Activated T-helper 2 cell treated with anti-CD3 and anti-CD28 coated beads, Interferon-gamma antibody, Interleukin-2, Interleukin-4, amounts not matched to agents 10 μg/mL and 5 μg/mL and 100 μg/mL, durations not matched to agents 14 hours and 24 hours and 36 hours (primary cell): ENCODE data around the gene FMN1. TPM values are rescaled to one million over a fixed set of nuclear protein-coding genes. Genes with fewer than 3 reads are reported as not detected.
A peak's percentile ranks its signal among the peaks of the same experiment; 100 is the strongest.

Source experiments
- DNase-seq: peaks from one replicate; pipeline ENCODE4 v3.0.0; 2021; ENCODE audit warnings: low spot score
- H3K27ac Mint-ChIP-seq: one replicate; pipeline ENCODE4 v1.8.0; 2021; ENCODE audit warnings: mixed read lengths
- H3K27me3 Mint-ChIP-seq: one replicate; pipeline ENCODE4 v1.8.0; 2021; ENCODE audit warnings: low read depth, mixed read lengths
- H3K36me3 Mint-ChIP-seq: one replicate; pipeline ENCODE4 v1.8.0; 2021; ENCODE audit warnings: low read depth, mixed read lengths
- H3K4me1 Mint-ChIP-seq: one replicate; pipeline ENCODE4 v1.8.0; 2021; ENCODE audit warnings: low read depth, mixed read lengths
- H3K4me3 Mint-ChIP-seq: one replicate; pipeline ENCODE4 v1.8.0; 2021; ENCODE audit warnings: low read depth, mild to moderate bottlenecking, moderate library complexity, mixed read lengths
- H3K9me3 Mint-ChIP-seq: one replicate; pipeline ENCODE4 v1.8.0; 2021; ENCODE audit warnings: mixed read lengths
- intact Hi-C: fragments of 100-400 bp; cut with micrococcal nuclease; formaldehyde crosslinking; loops from one replicate; pipeline ENCODE4 v1.15.1; 2023
- total RNA-seq: library from RNA; stranded (reverse); gene quantifications from 2 replicates; pipeline ENCODE4 v1.2.3, GENCODE V29; 2022

FMN1 gene
- total RNA-seq, 1 donor from 2014 or later, result 0.02 TPM

DNA sequence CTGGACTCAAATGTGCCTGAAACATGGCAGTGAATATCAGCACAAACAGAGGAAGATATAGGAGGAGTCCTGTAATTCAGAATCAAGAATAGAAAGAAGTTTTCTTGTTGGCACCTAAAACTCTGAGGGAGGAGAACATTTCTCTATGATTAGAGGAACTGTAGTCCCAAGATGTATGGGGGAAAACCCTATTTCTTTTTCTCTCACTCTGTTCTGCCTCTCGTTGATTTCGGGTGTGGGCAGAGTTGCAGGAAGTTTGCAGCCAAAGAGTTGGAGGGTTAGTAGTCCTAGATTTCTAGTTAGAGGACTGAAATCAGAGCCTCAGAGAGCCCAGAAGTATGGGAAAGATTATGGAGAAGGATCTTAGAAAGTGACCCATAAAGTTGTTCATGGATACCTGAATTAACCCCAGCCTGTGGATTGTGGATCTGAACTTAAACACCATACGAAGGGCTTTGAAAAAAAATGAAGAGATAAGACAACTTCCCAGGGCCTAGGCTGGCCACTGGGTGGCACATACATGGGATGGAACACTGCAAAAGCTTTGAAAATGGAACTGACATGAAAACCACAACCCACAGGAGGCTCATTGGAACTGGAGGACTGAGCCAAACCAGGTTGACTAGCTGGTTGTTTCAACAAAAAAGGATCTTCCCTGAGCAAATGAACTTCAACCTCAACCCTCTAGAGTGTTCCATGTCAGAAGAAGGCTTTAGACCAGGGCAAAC is 34.6 kb downstream of the FMN1 start:
- Mint-ChIP-seq H3K27me3 (peaks cover 48% of the 10 kb centered on the region), H3K36me3 (no peaks in the 10 kb centered on the region), H3K4me1 (peaks cover 3% of the 10 kb centered on the region), H3K4me3 (no peak overlapping the region), H3K9me3 (no peaks in the 10 kb centered on the region), H3K27ac (no peak overlapping the region)
- DNase-seq, result no peak
- intact Hi-C loops, result loop anchor here (10.0 kb wide), 1 partner anchor 45 kb away; no protein-coding TSS in a partner anchor

GRCh38 chr15:33158366-33158765 is 36.1 kb downstream of the FMN1 start:
- intact Hi-C loops, result loop anchor here (10.0 kb wide), 1 partner anchor 46 kb away; no protein-coding TSS in a partner anchor
- Mint-ChIP-seq H3K4me1 (peaks cover 3% of the 10 kb centered on the region), H3K4me3 (no peak overlapping the region), H3K36me3 (no peaks in the 10 kb centered on the region), H3K27me3 (peaks cover 50% of the 10 kb centered on the region), H3K27ac (no peak overlapping the region), H3K9me3 (no peaks in the 10 kb centered on the region)
- no peak for DNase-seq

- Mint-ChIP-seq H3K4me3 (no peak overlapping the region), H3K36me3 (no peaks in the 10 kb centered on the region), H3K27me3 (peaks cover 52% of the 10 kb centered on the region), H3K4me1 (peaks cover 3% of the 10 kb centered on the region), H3K9me3 (no peaks in the 10 kb centered on the region), H3K27ac (no peak overlapping the region)
- intact Hi-C loops, result loop anchor here (10.0 kb wide), 1 partner anchor 47 kb away; no protein-coding TSS in a partner anchor
- no peak for DNase-seq
Observed at GRCh38 chr15:33157371-33158037, 37.0 kb downstream of the FMN1 start.

DNA sequence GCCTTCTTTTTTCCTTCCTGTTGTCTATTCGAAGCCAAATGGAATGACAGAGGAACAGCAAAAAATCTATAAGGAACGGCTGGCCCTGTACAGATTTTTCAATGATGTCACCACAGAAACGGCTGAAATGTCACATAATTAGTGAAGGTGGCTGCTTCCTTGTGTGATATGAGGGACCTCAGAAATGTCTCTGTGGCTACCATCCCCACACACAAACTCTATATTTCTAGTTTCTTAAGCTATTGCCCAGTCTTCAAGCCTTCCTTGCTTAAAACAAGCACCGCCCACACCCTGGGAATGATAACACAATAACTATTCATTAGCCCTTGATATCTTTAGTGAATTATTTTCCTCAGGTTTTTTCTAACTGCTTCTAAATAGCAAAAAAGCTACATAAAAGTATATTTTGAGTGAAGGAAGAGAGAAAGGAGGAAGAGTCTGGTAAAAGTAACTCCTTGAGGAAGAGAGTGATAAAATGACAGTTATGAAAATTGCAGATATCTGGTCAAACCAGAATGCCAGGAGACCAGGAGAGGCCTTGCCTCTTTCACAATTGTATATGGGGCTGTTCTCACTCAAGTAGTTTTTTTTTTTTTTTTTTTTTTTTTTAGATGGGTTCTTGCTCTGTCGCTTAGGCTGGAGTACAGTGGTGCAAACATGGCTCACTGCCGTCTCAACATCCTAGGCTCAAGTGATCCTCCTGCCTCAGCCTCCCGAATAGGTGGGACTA is 38.7 kb downstream of the FMN1 start:
- Mint-ChIP-seq H3K4me3 (no peak overlapping the region), H3K4me1 (peaks cover 3% of the 10 kb centered on the region), H3K9me3 (no peaks in the 10 kb centered on the region), H3K36me3 (no peaks in the 10 kb centered on the region), H3K27me3 (peaks cover 58% of the 10 kb centered on the region), H3K27ac (no peak overlapping the region)
- no peak for DNase-seq
- intact Hi-C loops, result loop anchor here (10.0 kb wide), 1 partner anchor 49 kb away; no protein-coding TSS in a partner anchor

DNA sequence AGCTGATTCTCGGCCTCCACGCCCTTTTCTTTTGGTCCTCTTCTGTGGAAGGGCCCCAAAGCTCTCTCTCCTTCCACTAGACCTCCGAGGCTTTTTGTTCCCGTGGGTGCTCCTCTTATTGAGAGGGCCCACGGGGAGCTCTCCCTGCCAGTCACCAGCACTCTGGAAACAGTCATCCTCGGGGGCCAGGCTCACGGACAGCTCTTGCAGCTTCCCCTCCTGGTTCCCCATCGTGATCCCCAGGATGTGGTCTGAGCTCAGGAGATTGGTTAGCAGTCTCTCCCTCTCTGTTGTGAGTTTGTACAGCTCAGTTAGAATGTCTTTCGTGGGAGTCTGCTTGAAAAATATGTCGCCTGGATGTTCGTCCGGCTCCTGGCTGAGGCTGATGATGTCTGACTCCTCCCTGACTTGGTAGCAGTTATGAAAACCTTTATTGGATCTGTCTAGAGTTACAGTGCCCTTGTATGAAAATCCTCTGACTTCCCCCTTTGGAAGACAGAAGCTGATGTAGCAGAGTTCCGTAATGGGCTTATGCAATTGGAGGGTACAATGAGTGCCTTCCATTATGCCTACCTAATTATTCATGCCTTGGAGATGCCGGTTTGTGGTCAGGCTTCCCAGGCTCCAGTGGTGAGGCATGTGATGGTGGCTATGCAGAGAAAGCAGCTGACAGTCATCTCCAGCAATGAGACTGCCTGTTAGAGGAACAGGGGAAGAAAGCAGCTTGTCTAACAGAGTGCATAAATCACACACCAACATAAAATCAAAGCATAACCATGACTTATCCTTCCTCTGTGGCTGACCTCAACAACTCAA is 40.0 kb downstream of the FMN1 start:
- no peak for DNase-seq
- Mint-ChIP-seq H3K27ac (no peak overlapping the region), H3K4me3 (no peak overlapping the region), H3K36me3 (no peaks in the 10 kb centered on the region), H3K27me3 (peaks cover 54% of the 10 kb centered on the region), H3K4me1 (no peaks in the 10 kb centered on the region), H3K9me3 (no peaks in the 10 kb centered on the region)
- intact Hi-C loops, result loop anchor here (10.0 kb wide), 1 partner anchor 50 kb away; no protein-coding TSS in a partner anchor

DNA sequence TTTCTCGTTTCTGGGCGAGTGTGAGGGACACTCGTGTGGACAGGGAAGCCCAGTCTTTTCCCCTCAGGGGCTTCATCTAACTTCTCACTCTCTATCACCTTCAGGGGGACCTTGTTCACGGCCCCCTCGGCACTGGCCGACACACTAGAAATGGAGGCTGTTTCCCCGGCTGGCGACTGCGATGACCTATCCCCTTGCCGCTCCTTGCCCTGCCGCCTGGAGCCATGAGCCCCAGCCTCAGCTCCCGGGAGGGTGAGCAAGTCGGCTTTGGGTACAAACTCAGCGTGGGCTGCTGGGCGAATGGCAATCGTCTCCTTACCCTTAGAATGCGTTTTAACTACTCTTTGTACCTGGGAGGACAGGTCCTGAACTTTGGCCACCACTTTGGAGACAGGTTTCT is 41.0 kb downstream of the FMN1 start:
- Mint-ChIP-seq H3K27me3 (peaks cover 50% of the 10 kb centered on the region), H3K9me3 (no peaks in the 10 kb centered on the region), H3K4me1 (peaks cover 2% of the 10 kb centered on the region), H3K27ac (no peak overlapping the region), H3K4me3 (no peak overlapping the region), H3K36me3 (no peaks in the 10 kb centered on the region)
- intact Hi-C loops, result loop anchor here (10.0 kb wide), 1 partner anchor 51 kb away; no protein-coding TSS in a partner anchor
- no peak for DNase-seq

DNA sequence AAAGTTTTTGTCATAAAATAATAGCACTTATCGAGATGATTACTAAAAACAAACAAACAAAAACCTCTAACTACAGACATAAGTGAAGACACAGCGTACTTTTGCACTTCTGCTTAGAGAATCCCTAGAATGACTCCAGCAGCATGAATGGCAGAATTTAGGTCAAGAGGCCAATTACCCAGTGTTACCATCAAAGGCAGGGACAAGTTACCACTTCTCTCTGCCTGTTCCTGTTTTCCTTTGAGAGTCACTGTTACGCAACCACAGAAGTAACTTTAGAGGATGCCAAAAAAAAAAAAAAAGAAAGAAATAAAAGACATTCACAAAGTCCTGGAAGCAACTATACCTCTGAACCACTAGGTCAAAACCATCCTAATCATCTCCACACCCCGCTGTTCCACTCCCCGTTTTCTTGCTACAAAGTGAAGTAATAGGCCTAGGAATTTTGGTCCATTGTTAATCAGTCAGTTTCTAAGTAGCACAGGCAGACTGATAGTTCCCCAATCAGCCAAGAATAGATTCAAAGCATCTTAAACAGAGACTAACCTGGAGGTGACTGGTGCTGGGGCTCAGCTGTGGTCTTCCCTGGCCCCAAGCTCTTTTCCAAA is 41.9 kb downstream of the FMN1 start:
- no peak for DNase-seq
- Mint-ChIP-seq H3K9me3 (no peaks in the 10 kb centered on the region), H3K4me3 (no peak overlapping the region), H3K36me3 (no peaks in the 10 kb centered on the region), H3K27ac (no peak overlapping the region), H3K4me1 (peaks cover 10% of the 10 kb centered on the region), H3K27me3 (peaks cover 51% of the 10 kb centered on the region)
- intact Hi-C loops, result loop anchor here (10.0 kb wide), 1 partner anchor 52 kb away; no protein-coding TSS in a partner anchor

DNA sequence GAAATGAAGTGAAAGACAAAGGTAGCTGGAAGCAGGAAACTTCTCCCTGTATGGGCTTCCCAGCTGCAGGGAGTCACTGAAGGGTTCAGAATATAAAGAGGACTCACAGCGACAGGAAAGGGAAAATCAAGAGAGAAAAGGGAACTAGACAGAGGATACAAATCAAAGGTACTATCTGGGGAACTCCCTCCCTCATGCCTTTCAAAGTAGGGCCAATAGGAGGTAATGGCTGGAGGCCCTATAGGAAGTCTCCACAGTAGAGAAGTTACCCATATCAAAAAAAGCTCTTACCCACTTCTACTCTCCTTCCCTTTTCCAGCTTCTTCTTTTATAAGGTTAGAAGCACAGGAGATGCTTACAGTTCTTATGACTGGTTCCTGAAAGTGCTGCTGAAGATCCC is 43.5 kb downstream of the FMN1 start:
- Mint-ChIP-seq H3K27ac (no peak overlapping the region), H3K4me3 (no peak overlapping the region), H3K36me3 (no peaks in the 10 kb centered on the region), H3K4me1 (peaks cover 10% of the 10 kb centered on the region), H3K27me3 (peaks cover 53% of the 10 kb centered on the region), H3K9me3 (no peaks in the 10 kb centered on the region)
- DNase-seq, result no peak
- intact Hi-C loops, result loop anchor here (10.0 kb wide), 1 partner anchor 54 kb away; no protein-coding TSS in a partner anchor

- DNase-seq, result no peak
- intact Hi-C loops, result loop anchor here (10.0 kb wide), 1 partner anchor 54 kb away; no protein-coding TSS in a partner anchor
- H3K4me3 Mint-ChIP-seq, result no peak overlapping the region
- H3K4me1 Mint-ChIP-seq, result peaks cover 10% of the 10 kb centered on the region
- H3K27ac Mint-ChIP-seq, result no peak overlapping the region
- no peaks in the 10 kb centered on the region for H3K9me3 Mint-ChIP-seq
- peaks cover 48% of the 10 kb centered on the region for H3K27me3 Mint-ChIP-seq
- H3K36me3 Mint-ChIP-seq, result no peaks in the 10 kb centered on the region
Observed at GRCh38 chr15:33150431-33150941, 44.0 kb downstream of the FMN1 start.

DNA sequence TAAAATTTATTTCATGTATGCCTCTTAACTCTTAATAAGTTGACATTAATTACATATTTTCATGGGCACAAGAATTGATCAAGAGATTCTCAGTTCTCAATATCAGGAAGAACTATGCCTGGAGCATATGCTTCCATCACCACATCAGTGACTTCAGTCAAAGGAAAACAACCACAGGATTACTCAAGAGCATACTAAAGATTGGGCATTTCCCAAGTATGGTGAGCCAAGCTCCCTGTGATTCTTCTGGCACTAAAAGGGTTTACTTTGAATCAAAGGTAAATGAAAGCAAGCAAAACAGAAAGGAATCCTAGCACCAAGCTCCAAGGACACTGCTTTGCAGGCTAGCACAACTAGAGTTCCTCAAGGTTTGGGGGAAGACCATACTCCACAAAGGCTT is 44.6 kb downstream of the FMN1 start:
- no peak overlapping the region for H3K27ac Mint-ChIP-seq

DNA sequence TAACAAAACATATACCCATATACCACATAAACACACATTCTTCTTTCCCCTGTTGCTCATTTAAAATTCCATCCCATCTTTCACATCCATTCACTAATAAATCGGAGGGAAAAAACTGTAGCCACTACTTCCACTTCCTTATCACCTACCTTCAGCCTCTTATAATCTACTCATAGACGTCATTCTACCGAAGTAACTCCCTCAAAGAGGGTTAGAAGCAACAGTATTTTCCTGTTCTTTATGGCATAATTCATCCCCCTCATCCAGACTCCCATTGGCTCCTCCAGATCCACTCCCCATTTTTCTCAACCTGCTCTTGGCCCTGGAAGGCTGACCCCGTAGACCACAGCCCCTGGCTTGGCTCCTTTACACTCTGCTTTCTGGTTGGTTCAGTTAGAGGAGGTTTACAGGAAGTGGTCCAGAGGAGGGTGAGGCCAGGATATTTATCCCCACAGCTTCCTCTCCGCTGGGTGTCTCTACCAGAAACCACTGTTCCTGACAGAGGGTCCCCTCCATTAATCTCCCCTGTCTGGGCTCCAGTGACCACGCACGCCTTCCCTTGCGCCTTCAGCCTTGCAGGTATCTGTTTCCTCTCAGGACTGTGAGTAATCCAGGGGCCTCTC is 46.3 kb downstream of the FMN1 start:
- DNase-seq, result no peak
- Mint-ChIP-seq H3K4me3 (peak overlapping the region; percentile 37), H3K9me3 (no peaks in the 10 kb centered on the region), H3K27ac (no peak overlapping the region), H3K36me3 (no peaks in the 10 kb centered on the region), H3K4me1 (peaks cover 10% of the 10 kb centered on the region), H3K27me3 (peaks cover 39% of the 10 kb centered on the region)
- intact Hi-C loops, result no loop called here

More for the DNA sequence above, 44.6 kb downstream of the FMN1 start:
- Mint-ChIP-seq H3K27me3 (peaks cover 47% of the 10 kb centered on the region), H3K4me1 (peaks cover 10% of the 10 kb centered on the region), H3K4me3 (no peak overlapping the region), H3K36me3 (no peaks in the 10 kb centered on the region), H3K9me3 (no peaks in the 10 kb centered on the region)
- intact Hi-C loops, result loop anchor here (10.0 kb wide), 1 partner anchor 55 kb away; no protein-coding TSS in a partner anchor
- DNase-seq, result no peak
